A549 (cell line): ENCODE results near the gene SP110. TPM values are rescaled to one million over a fixed set of nuclear protein-coding genes. Genes with fewer than 3 reads are reported as not detected.

Experiments
- ATAC-seq, 2 experiments: fragments of 200-7000 bp in 1 of 2; fragments of >200 bp in 1 of 2; cut with Nextera tagmentation in 1 of 2; cut with Tn5 transposase in 1 of 2; 3 replicates each; pipeline versions ENCODE4 v1.8.0 to v1.9.1; 2018 to 2020; ENCODE audit warnings: mild to moderate bottlenecking in 1 of 2, moderate library complexity in 1 of 2
- CTCF ChIA-PET: fragments of 300-600 bp; sonication (Branson Sonifier 250); formaldehyde crosslinking; extraction: SDS; loops from one replicate; lab custom pipeline; 2021; ENCODE audit warnings: antibody characterized with exemption, inconsistent platforms; lab: Yijun Ruan, JAX
- POLR2A ChIA-PET: fragments of 350-600 bp; formaldehyde crosslinking; extraction: SDS; loops from one replicate; lab custom pipeline; 2021; ENCODE audit warnings: antibody characterized with exemption, inconsistent platforms; lab: Yijun Ruan, JAX
- DNase-seq, 2 experiments: peaks; one replicate each; pipeline versions ENCODE4 v3.0.0 to v3.0.0-alpha.2; 2011 to 2016; ENCODE audit warnings: low read depth in 1 of 2, low spot score in 1 of 2
- FAIRE-seq: peaks from 2 replicates; lab custom pipeline; 2011; peaks lifted over from hg19 to GRCh38; lab: Jason Lieb, UNC
- H3K27ac ChIP-seq, 2 experiments: fragments of >200 bp; sonication (Bioruptor Twin); formaldehyde crosslinking; 3 replicates each; pipeline ENCODE4 v1.5.1; 2016 to 2017
- H3K4me1 ChIP-seq: fragments of >200 bp; sonication (Bioruptor Twin); formaldehyde crosslinking; 3 replicates; pipeline ENCODE4 v1.6.1; 2016
- H3K4me2 ChIP-seq: fragments of >200 bp; sonication (Bioruptor Twin); formaldehyde crosslinking; 3 replicates; pipeline ENCODE4 v1.6.1; 2016
- H3K4me3 ChIP-seq: fragments of >200 bp; sonication (Bioruptor Twin); formaldehyde crosslinking; 3 replicates; pipeline ENCODE4 v1.5.1; 2016
- H3K9me3 ChIP-seq: fragments of >200 bp; sonication (Bioruptor Twin); formaldehyde crosslinking; 3 replicates; pipeline ENCODE4 v1.6.1; 2016
- ATOH8 ChIP-seq: fragments of 250-450 bp; sonication (Bioruptor Pico); IDR thresholded peaks from 2 replicates; pipeline ENCODE4 v1.5.0; 2020; ENCODE audit warnings: low read depth, mild to moderate bottlenecking, moderate library complexity
- BCL3 ChIP-seq: fragments of >200 bp; sonication (Bioruptor Twin); formaldehyde crosslinking; IDR thresholded peaks from 3 replicates; pipeline ENCODE4 v1.6.1; 2016
- CBX2 ChIP-seq: fragments of 200-600 bp; sonication (generic); IDR thresholded peaks from 2 replicates; pipeline ENCODE4 v1.6.1; 2016; ENCODE audit warnings: low read depth, mild to moderate bottlenecking, borderline replicate concordance
- CHD4 ChIP-seq: fragments of 200-600 bp; sonication (generic); IDR thresholded peaks from 2 replicates; pipeline ENCODE4 v1.6.1; 2016; ENCODE audit warnings: antibody characterized with exemption, mild to moderate bottlenecking, borderline replicate concordance
- CTCF ChIP-seq: fragments of >200 bp; sonication (Bioruptor Twin); formaldehyde crosslinking; IDR thresholded peaks from 3 replicates; pipeline ENCODE4 v1.5.1; 2016
- EHF ChIP-seq: fragments of 250-450 bp; sonication (Bioruptor Pico); IDR thresholded peaks from 2 replicates; pipeline ENCODE4 v1.5.0; 2020; ENCODE audit warnings: mild to moderate bottlenecking
- EHMT2 ChIP-seq: fragments of 200-600 bp; sonication (generic); IDR thresholded peaks from 2 replicates; pipeline ENCODE4 v1.6.1; 2016; ENCODE audit warnings: antibody characterized with exemption, low read depth, mild to moderate bottlenecking, moderate library complexity
- FOSL2 ChIP-seq, 2 experiments: fragments of 450-650 bp in 1 of 2; fragments of >200 bp in 1 of 2; sonication (Bioruptor Twin) in 1 of 2; formaldehyde crosslinking; IDR thresholded peaks; 2 replicates each; pipeline versions ENCODE4 v1.5.0 to v1.6.1; 2016 to 2020; ENCODE audit warnings: mild to moderate bottlenecking in 1 of 2, moderate library complexity in 1 of 2
- HDAC2 ChIP-seq: fragments of 200-600 bp; sonication (generic); IDR thresholded peaks from 2 replicates; pipeline ENCODE4 v1.6.1; 2016
- HES2 ChIP-seq: fragments of >200 bp; sonication (Bioruptor Twin); formaldehyde crosslinking; IDR thresholded peaks from 2 replicates; pipeline ENCODE4 v1.6.1; 2016
- HEYL ChIP-seq: fragments of 250-450 bp; sonication (Bioruptor Pico); IDR thresholded peaks from 2 replicates; pipeline ENCODE4 v1.8.0; 2021; ENCODE audit warnings: mild to moderate bottlenecking, moderate library complexity
- HOXB13 ChIP-seq: fragments of 250-450 bp; sonication (Bioruptor Pico); IDR thresholded peaks from 2 replicates; pipeline ENCODE4 v1.5.0; 2020; ENCODE audit warnings: low read depth, mild to moderate bottlenecking, moderate library complexity
- MAFK ChIP-seq: fragments of 450-650 bp; IDR thresholded peaks from 2 replicates; pipeline ENCODE4 v1.6.1; 2014; ENCODE audit not compliant: partially characterized antibody
- PHF8 ChIP-seq: fragments of 200-600 bp; sonication (generic); IDR thresholded peaks from 2 replicates; pipeline ENCODE4 v1.6.1; 2016; ENCODE audit warnings: low read depth, mild to moderate bottlenecking, antibody characterized with exemption, moderate library complexity, borderline replicate concordance
- POLR2A ChIP-seq: IDR thresholded peaks from 2 replicates; pipeline ENCODE4 v1.6.1; 2012; ENCODE audit warnings: mild to moderate bottlenecking, low read length
- REST ChIP-seq: fragments of 200-600 bp; sonication (generic); IDR thresholded peaks from 2 replicates; pipeline ENCODE4 v1.6.1; 2016; ENCODE audit warnings: antibody characterized with exemption, mild to moderate bottlenecking, moderate library complexity
- RFX5 ChIP-seq: fragments of 450-650 bp; IDR thresholded peaks from 2 replicates; pipeline ENCODE4 v1.7.1; 2014; ENCODE audit warnings: antibody characterized with exemption, mild to moderate bottlenecking, moderate library complexity
- RNF2 ChIP-seq: fragments of 200-600 bp; sonication (generic); IDR thresholded peaks from 2 replicates; pipeline ENCODE4 v1.6.1; 2016; ENCODE audit warnings: low read depth, mild to moderate bottlenecking, antibody characterized with exemption, moderate library complexity, borderline replicate concordance
- USF2 ChIP-seq: fragments of 450-650 bp; IDR thresholded peaks from 2 replicates; pipeline ENCODE4 v1.6.1; 2014; ENCODE audit warnings: antibody characterized with exemption
- WGBS: methylation state at CpG from one replicate; pipeline ENCODE4 v1.1.6; 2017; ENCODE audit errors: missing lambda C conversion rate; 5-methylcytosine and 5-hydroxymethylcytosine counted together
- polyA plus RNA-seq, 4 experiments: library from polyadenylated mRNA; depleted of rRNA in 3 of 4; stranded (reverse); fragments of >200 nt; fragmentation: RNase III in 1 of 4; extraction: RNeasy Plus Mini Kit Qiagen cat#74134 plus additional on column Dnase treatment in 1 of 4; gene quantifications; 2 replicates in 3 of 4; 3 replicates in 1 of 4; pipeline ENCODE4 v1.2.3, GENCODE V29; 2011 to 2017

SP110 gene
- polyA plus RNA-seq, 2 of the 4 experiments (the other 2 are of a cell fraction), result 3.6 to 4.6 TPM

GRCh38 chr2:230246206-230246605 lies 26.4 kb upstream of the SP110 start:
- no peak for DNase-seq
- no peak for ATAC-seq
- WGBS, result 2% methylated on average over 3 of the region's 3 CpGs

GRCh38 chr2:230244211-230244610 lies 24.4 kb upstream of the SP110 start:
- no peak overlapping the region for H3K4me2 ChIP-seq
- no peaks in the 10 kb centered on the region for H3K4me1 ChIP-seq
- ChIA-PET CTCF (no interaction called here), POLR2A (no interaction called here)
- FAIRE-seq, result no peak
- WGBS, result 47% methylated on average over 2 of the region's 2 CpGs
- TF ChIP-seq CHD4 (no peak), RFX5 (no peak), BCL3 (no peak), USF2 (no peak), CBX2 (no peak), HES2 (no peak), FOSL2 (IDR thresholded peaks at IDR 0.05) (no peak), FOSL2 (CRISPR knock-in tag; IDR thresholded peaks at IDR 0.05) (no peak), HEYL (CRISPR knock-in tag) (no peak), CTCF (no peak), REST (no peak), ATOH8 (CRISPR knock-in tag) (no peak)
- no peak for ATAC-seq
- DNase-seq, result no peak
- no peak overlapping the region for H3K4me3 ChIP-seq
- no peak overlapping the region for H3K27ac ChIP-seq
- H3K9me3 ChIP-seq, result no peaks in the 10 kb centered on the region

More at GRCh38 chr2:230246206-230246605, 26.4 kb upstream of the SP110 start:
- FAIRE-seq, result no peak
- H3K27ac ChIP-seq, result no peak overlapping the region
- no peak overlapping the region for H3K4me2 ChIP-seq
- TF ChIP-seq MAFK (no peak), RNF2 (no peak), HDAC2 (no peak), PHF8 (no peak), HOXB13 (CRISPR knock-in tag) (no peak), POLR2A (no peak), EHF (CRISPR knock-in tag) (no peak), EHMT2 (no peak), REST (no peak)
- CTCF ChIA-PET, result no interaction called here
- no peaks in the 10 kb centered on the region for H3K9me3 ChIP-seq
- H3K4me3 ChIP-seq, result no peak overlapping the region
- POLR2A ChIA-PET, result no interaction called here
- H3K4me1 ChIP-seq, result no peaks in the 10 kb centered on the region
